GM12892 (cell line): Measurements from ENCODE around the gene GDNF.

Source experiments
- POLR2A ChIP-seq: IDR thresholded peaks from 2 replicates; pipeline ENCODE4 v1.6.1; 2011; ENCODE audit warnings: low read depth, low read length, control low read depth
- POLR2AphosphoS5 ChIP-seq: IDR thresholded peaks from 2 replicates; pipeline ENCODE4 v1.6.1; 2011; ENCODE audit warnings: low read depth, low read length, control low read depth

DNA sequence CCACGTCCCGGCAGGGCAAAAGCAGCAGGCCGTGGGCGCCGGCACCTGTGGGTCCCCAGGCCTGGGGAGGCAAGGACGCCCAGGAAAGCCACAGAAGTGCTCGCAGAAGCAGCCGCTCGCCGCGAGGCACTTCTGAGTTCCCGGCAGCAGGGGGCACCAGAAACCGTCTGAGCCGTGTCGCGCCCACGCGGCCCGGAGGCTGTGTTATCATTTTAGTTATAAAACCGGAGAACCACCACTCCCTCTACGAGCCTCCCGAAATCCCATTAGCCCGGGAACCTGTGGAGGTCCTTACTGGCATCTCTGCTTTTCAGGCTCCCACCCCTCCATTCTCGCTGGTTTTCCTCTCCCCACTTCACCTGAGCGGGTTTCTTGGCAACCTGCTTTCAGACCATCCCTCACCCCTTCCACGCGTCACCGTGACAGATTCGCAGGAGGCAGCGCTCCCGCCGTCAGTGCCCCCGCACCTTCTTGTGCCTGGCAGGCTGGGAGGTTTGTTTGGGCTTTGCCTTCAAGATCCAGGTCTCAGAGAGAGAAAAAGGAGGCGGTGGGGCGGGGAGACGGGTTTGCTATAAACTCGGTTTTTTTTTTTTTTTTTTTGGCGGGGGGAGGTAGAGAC, 2.3 kb downstream of the GDNF start:
- no peak for TF ChIP-seq POLR2A
- TF ChIP-seq POLR2AphosphoS5: no peak
